ENCODE data around the gene RNF208. TPM values are rescaled to one million over a fixed set of nuclear protein-coding genes. Genes with fewer than 3 reads are reported as not detected.
A peak's percentile ranks its signal among the peaks of the same experiment; 100 is the strongest.
"Not testable (repeated sequence)": the region's sequence is repeated elsewhere in the genome, so short reads cannot be mapped to it uniquely, and the experiment has no call there.

RNF208 gene
- total and polyA plus RNA-seq, 2 donors (not counting 1 experiment from before 2014, with no cell fraction given): 0.14 to 0.33 TPM

DNA sequence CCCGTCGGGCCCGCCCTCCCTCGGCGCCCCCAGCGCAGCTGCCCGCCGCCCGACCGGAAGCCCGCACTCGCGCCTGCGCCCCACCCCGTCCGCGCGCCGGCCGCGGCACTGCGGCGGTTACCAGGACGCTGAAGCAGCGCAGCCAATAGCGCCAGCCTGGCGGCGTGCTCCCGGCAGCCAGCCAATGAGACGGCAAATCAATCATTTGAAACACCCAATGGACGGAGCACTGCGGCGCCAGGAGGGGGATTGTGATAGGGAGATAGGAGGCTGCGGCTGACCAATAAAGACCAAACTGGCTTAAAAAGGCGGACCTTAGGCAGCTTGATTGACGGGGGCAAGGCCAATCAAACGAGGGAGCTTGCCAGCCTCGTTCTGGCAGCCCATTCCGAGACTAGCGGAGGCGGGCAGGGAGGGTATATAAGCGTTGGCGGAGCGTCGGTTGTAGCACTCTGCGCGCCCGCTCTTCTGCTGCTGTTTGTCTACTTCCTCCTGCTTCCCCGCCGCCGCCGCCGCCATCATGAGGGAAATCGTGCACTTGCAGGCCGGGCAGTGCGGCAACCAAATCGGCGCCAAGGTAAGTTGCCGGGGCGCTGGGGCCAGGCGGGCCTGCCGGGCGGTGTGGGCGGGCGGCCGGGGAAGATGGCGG lies 18.9 kb upstream of the RNF208 start, which contains the start of gene TUBB4B:
TSS of gene TUBB4B (plus strand) at position 447 of the 649 bp plus-strand sequence. CDS start at position 521, 74 bp downstream.
- TF ChIP-seq EZH2 (IDR thresholded peaks at IDR 0.05; ENCODE audit: low read length, missing control alignments): no peak
- TF ChIP-seq, protein P1, sequence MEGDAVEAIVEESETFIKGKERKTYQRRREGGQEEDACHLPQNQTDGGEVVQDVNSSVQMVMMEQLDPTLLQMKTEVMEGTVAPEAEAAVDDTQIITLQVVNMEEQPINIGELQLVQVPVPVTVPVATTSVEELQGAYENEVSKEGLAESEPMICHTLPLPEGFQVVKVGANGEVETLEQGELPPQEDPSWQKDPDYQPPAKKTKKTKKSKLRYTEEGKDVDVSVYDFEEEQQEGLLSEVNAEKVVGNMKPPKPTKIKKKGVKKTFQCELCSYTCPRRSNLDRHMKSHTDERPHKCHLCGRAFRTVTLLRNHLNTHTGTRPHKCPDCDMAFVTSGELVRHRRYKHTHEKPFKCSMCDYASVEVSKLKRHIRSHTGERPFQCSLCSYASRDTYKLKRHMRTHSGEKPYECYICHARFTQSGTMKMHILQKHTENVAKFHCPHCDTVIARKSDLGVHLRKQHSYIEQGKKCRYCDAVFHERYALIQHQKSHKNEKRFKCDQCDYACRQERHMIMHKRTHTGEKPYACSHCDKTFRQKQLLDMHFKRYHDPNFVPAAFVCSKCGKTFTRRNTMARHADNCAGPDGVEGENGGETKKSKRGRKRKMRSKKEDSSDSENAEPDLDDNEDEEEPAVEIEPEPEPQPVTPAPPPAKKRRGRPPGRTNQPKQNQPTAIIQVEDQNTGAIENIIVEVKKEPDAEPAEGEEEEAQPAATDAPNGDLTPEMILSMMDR (conservative IDR thresholded peaks at IDR 0.05 in 1 of 2, IDR thresholded peaks at IDR 0.05 in 1 of 2; ENCODE audit: low read depth in 1 of 2, low read length in 2 of 2): no peak

DNA sequence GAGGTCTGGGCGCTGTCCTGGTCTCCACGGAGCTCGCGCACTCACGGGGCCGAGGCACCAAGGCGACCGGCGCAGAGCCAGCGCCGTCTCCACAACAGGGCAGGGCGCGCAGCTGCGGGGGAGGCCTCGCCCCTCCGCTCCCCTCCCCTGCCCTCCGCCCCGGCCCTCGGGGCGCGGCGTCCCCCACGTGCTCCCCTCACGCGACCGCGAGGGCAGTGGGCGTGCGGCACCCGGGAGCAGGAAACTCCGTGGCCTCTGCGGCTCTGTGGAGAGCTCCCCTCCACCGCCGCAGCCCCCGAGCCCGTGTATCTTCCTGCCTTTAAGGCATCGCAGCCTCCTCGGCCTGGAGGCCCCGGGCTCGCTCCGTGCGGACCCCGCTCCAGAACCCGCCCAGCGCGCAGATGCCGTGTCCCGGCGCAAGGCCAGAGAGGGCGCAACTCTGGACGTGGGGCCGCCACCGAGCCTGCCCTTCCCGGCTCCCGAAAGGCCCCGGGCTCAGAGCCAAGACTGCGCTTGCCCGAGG lies 18.3 kb upstream of the RNF208 start:
- Histone ChIP-seq H4K20me1 (ENCODE audit: control insufficient read depth, extremely low read depth, insufficient read depth, low read length) (no peaks in the 10 kb centered on the region), H3K4me3 (replicated peaks in 1 of 4; ENCODE audit: control extremely low read depth in 1 of 4, insufficient read depth in 1 of 4, low read depth in 3 of 4, low read length in 4 of 4) (peak overlapping the region; percentile 61 to 76 (median 72)), H3K9ac (ENCODE audit: insufficient read depth, low read length) (peak overlapping the region; percentile 89), H3K4me1 (ENCODE audit: control insufficient read depth, extremely low read depth, insufficient read depth, low read length) (peaks cover 6% of the 10 kb centered on the region), H3K27ac (ENCODE audit: insufficient read depth, low read length) (peak overlapping the region; percentile 95), H3K4me2 (ENCODE audit: extremely low read depth, insufficient read depth, low read length) (peak overlapping the region; percentile 96), H3K36me3 (ENCODE audit: control insufficient read depth, insufficient read depth, low read length) (peaks cover 18% of the 10 kb centered on the region), H3K9me3 (ENCODE audit: control insufficient read depth, insufficient read depth, low read depth, low read length) (no peaks in the 10 kb centered on the region), H3K79me2 (ENCODE audit: control insufficient read depth, insufficient read depth, low read length) (peaks cover 38% of the 10 kb centered on the region), H2AFZ (ENCODE audit: low read length) (peak overlapping the region; percentile 16), H3K27me3 (ENCODE audit: control insufficient read depth, insufficient read depth, low read length) (no peaks in the 10 kb centered on the region)
- peak; percentile 67 to 74 for DNase-seq (ENCODE audit: low read depth in 2 of 2)
- TF ChIP-seq, protein P1 (conservative IDR thresholded peaks at IDR 0.05 in 1 of 2, IDR thresholded peaks at IDR 0.05 in 1 of 2; ENCODE audit: low read depth in 1 of 2, low read length in 2 of 2): no peak
- TF ChIP-seq EZH2 (IDR thresholded peaks at IDR 0.05; ENCODE audit: low read length, missing control alignments): no peak

More for the DNA sequence above, 18.9 kb upstream of the RNF208 start, which contains the start of gene TUBB4B:
- DNase-seq (ENCODE audit: low read depth in 2 of 2): peak; percentile 100
- Histone ChIP-seq H3K9me3 (ENCODE audit: control insufficient read depth, insufficient read depth, low read depth, low read length) (no peaks in the 10 kb centered on the region), H3K4me3 (replicated peaks in 1 of 4; ENCODE audit: control extremely low read depth in 1 of 4, insufficient read depth in 1 of 4, low read depth in 3 of 4, low read length in 4 of 4) (peak within 1 kb of the TSS; percentile 72 to 98 (median 88)), H2AFZ (ENCODE audit: low read length) (peak within 1 kb of the TSS; percentile 16), H4K20me1 (ENCODE audit: control insufficient read depth, extremely low read depth, insufficient read depth, low read length) (no peaks in the 10 kb centered on the region), H3K4me2 (ENCODE audit: extremely low read depth, insufficient read depth, low read length) (peak within 1 kb of the TSS; percentile 96), H3K79me2 (ENCODE audit: control insufficient read depth, insufficient read depth, low read length) (peaks cover 38% of the 10 kb centered on the region), H3K27me3 (ENCODE audit: control insufficient read depth, insufficient read depth, low read length) (no peaks in the 10 kb centered on the region), H3K36me3 (ENCODE audit: control insufficient read depth, insufficient read depth, low read length) (peaks cover 18% of the 10 kb centered on the region), H3K9ac (ENCODE audit: insufficient read depth, low read length) (peak within 1 kb of the TSS; percentile 89), H3K4me1 (ENCODE audit: control insufficient read depth, extremely low read depth, insufficient read depth, low read length) (peaks cover 6% of the 10 kb centered on the region), H3K27ac (ENCODE audit: insufficient read depth, low read length) (peak within 1 kb of the TSS; percentile 95)

DNA sequence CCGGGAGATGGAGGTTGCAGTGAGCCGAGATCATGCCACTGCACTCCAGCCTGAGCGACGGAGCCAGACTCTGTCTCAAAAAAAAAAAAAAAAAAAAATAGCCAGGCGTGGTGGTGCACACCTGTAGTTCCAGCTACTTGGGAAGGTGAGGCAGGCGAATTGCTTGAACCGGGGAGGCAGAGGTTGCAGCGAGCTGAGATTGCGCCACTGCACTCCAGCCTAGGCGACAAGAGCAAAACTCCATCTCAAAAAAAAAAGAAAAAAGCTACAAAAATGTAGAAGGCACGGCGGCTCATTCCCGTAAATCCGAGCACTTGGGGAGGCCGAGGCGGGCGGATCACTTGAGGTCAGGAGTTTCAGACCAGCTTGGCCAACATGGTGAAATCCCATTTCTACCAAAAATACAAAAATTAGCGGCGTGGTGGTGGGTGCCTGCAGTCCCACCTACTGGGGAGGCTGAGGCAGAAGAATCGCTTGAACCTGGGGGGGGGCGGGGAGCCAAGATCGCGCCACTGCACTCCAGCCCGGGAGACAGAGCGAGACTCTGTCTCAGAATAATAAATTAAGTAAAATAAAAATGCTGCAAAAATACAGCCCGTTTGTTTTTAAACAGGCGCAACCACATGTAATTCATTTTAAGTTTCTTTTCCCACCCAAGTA lies 17.6 kb upstream of the RNF208 start:
- peaks cover 38% of the 10 kb centered on the region for H3K79me2 ChIP-seq (ENCODE audit: control insufficient read depth, insufficient read depth, low read length)
- H3K4me1 ChIP-seq (ENCODE audit: control insufficient read depth, extremely low read depth, insufficient read depth, low read length); H3K9me3 ChIP-seq (ENCODE audit: control insufficient read depth, insufficient read depth, low read depth, low read length); H3K27me3 ChIP-seq (ENCODE audit: control insufficient read depth, insufficient read depth, low read length); H2AFZ ChIP-seq (ENCODE audit: low read length); DNase-seq (ENCODE audit: low read depth in 2 of 2); H4K20me1 ChIP-seq (ENCODE audit: control insufficient read depth, extremely low read depth, insufficient read depth, low read length): not testable (repeated sequence)
- H3K4me3 ChIP-seq (replicated peaks in 1 of 4; ENCODE audit: control extremely low read depth in 1 of 4, insufficient read depth in 1 of 4, low read depth in 3 of 4, low read length in 4 of 4): peak overlapping the region; percentile 61 to 76 (median 72)
- H3K27ac ChIP-seq (ENCODE audit: insufficient read depth, low read length): peak overlapping the region; percentile 95
- H3K9ac ChIP-seq (ENCODE audit: insufficient read depth, low read length): peak overlapping the region; percentile 89
- H3K36me3 ChIP-seq (ENCODE audit: control insufficient read depth, insufficient read depth, low read length): peaks cover 18% of the 10 kb centered on the region
- peak overlapping the region; percentile 96 for H3K4me2 ChIP-seq (ENCODE audit: extremely low read depth, insufficient read depth, low read length)

Measured in fibroblast of lung (primary cell).